ENCODE results near the gene PTPRM.

Gene PTPRM

DNA sequence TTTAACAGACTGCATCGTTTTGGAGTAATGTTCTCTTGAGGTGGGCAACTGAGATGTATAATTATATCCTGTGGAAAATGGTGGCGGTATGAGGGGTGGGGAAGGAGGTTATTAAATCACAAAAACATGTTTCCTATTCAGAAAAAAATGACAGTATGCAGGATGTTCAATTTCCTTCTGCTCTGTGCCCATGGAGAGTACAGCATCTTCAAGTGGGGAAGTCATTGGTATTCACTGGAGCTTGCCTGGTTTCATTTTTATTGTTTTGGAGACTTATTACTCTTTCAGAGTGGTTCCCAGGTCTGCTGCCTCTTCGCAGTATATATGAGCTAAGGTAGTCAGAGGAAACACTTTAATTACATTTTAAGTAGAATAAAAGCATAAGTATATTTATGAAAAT is 723.3 kb downstream of the PTPRM start:
- TF ChIP-seq, protein P1, sequence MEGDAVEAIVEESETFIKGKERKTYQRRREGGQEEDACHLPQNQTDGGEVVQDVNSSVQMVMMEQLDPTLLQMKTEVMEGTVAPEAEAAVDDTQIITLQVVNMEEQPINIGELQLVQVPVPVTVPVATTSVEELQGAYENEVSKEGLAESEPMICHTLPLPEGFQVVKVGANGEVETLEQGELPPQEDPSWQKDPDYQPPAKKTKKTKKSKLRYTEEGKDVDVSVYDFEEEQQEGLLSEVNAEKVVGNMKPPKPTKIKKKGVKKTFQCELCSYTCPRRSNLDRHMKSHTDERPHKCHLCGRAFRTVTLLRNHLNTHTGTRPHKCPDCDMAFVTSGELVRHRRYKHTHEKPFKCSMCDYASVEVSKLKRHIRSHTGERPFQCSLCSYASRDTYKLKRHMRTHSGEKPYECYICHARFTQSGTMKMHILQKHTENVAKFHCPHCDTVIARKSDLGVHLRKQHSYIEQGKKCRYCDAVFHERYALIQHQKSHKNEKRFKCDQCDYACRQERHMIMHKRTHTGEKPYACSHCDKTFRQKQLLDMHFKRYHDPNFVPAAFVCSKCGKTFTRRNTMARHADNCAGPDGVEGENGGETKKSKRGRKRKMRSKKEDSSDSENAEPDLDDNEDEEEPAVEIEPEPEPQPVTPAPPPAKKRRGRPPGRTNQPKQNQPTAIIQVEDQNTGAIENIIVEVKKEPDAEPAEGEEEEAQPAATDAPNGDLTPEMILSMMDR (conservative IDR thresholded peaks at IDR 0.05; ENCODE audit: low read depth, low read length): no peak
- H3K4me3 ChIP-seq (ENCODE audit: low read depth, low read length): no peak overlapping the region
- no peak for DNase-seq (ENCODE audit: low read depth)

DNA sequence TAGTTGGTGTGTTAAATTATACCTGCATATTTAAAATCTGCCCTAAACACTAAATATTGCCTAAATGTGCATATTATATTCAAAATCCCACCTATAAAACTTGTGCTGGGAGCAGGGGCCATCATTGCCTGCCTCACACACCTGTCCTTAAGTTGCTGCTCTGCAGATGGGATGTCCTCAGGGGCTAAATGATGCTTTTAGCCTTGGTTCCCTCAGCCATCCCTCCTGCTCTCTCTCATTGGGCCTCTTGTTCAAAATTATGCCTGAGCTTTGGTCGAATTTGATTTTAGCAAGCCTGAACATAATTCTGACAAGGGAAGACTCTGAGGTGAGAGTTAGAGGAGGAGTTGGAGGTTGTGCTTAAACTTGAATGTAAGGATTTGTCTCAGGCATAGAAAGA is 723.8 kb downstream of the PTPRM start:
- TF ChIP-seq, protein P1 (conservative IDR thresholded peaks at IDR 0.05; ENCODE audit: low read depth, low read length): no peak
- DNase-seq (ENCODE audit: low read depth): no peak

DNA sequence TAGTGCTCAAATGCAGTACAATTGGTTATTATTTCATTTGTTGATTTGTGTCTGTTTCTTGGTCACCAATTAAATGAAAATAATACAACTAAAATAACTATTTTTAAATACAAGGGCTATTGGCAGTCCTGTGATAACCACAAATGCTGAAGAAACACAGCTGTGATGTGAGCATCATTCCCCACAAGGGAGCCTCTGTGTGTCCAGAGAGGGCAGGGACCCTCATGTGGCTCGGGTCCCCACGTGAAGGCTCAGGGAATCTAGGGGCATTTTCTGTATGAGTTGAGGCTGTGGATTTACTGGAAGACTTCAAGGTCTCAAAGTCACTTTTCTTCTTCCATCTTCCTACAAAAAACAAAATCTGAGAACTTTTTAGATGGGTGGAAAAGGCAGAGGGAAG is 726.1 kb downstream of the PTPRM start:
- no peak for DNase-seq (ENCODE audit: low read depth)
- TF ChIP-seq, protein P1 (conservative IDR thresholded peaks at IDR 0.05; ENCODE audit: low read depth, low read length): no peak
- no peak overlapping the region for H3K4me3 ChIP-seq (ENCODE audit: low read depth, low read length)

More for the DNA sequence above, 723.8 kb downstream of the PTPRM start:
- H3K4me3 ChIP-seq (ENCODE audit: low read depth, low read length): no peak overlapping the region

DNA sequence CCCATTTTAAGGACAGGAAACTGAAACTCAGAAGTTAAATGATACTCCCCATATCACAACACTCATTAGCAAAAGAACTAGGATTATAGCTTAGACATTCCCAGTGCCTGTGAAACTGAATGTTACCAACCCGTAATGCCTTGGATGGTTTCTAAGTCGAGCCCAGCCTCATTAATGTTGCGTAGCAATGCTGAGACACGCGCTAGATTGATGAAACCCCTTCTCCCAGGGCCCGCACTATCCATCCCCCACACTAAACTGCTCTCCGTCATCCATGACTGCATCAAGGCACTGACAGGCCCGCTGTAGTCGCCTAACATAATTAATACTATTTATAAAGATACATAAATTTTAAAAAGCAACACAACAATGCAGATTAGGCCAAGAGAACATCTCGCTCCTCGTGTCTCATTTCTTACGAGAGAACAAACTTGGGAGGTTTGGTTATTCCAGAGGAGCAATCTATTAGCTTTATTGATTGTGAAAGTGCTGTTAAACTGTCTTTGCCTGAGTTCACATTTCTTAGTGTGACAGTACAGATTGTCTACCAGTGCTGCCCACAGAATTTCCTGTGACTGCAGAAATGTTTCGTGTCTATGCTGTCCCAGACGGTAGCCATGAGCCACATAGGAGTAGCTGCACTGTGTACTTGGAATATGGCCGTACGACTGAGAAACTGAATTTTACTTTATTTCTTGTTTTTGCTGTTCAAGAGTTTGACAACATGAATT is 729.9 kb downstream of the PTPRM start:
- no peak overlapping the region for H3K4me3 ChIP-seq (ENCODE audit: low read depth, low read length)
- TF ChIP-seq, protein P1 (conservative IDR thresholded peaks at IDR 0.05; ENCODE audit: low read depth, low read length): no peak
- DNase-seq (ENCODE audit: low read depth): no peak

DNA sequence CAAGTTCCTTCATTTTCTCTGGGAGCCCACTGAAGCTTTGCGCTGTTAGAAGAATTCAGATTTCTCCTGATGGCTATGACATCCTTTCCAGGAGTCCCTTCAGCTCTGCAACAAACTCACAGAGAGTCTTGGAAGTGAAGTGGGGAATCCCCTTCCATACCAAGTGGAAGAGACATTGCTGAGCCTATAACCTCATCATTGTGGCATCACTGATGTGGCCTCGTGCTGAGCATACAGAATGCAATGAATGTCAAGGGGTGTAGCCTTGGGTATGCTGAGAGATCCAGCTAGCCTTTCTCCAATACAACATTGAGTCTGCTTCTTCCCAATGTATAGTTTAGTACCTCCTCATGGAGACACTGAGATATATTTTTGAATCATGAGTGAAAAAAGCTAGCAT is 731.1 kb downstream of the PTPRM start:
- TF ChIP-seq, protein P1 (conservative IDR thresholded peaks at IDR 0.05; ENCODE audit: low read depth, low read length): no peak
- DNase-seq (ENCODE audit: low read depth): peak; percentile 45
- no peak overlapping the region for H3K4me3 ChIP-seq (ENCODE audit: low read depth, low read length)

DNA sequence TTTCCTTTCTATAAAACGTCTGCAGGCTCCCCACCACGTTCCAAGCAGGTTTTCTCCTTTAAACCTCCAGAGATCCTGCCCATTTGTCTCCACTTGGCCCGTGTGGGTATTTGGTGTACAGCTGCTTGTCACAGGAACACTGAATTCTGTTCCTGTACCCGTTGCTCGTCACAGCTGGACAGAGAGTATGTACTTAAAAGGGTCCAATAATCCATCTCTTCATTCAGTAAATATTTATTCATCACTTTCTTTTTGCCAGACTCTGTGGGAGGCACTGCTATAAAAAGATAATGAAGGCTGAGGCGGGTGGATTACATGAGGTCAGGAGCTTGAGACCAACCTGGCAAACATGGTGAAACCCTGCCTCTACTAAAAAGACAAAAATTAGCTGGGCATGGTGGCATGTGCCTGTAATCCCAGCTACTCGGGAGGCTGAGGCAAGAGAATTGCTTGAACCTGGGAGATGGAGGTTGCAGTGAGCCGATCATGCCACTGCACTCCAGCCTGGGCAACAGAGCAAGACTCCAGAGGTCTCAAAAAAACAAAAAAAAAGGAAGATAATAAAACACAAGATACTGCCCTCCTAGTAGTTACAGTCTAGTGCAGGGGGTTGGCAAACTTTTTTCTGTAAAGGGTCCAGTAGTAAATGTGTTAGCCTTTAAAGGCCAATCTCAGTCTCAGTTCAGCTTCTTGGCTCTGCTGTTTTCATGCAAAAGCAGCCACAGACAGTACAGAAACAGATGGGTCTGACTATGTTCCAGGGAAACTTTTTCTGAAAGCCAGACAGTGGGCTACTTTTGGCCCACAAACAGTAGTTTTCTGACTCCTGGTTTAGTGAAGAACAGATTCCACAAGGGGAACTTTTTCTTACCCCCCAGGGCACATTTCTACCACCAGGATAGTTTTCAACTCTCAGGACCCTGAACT is 732.2 kb downstream of the PTPRM start:
- TF ChIP-seq, protein P1 (conservative IDR thresholded peaks at IDR 0.05; ENCODE audit: low read depth, low read length): no peak
- no peak overlapping the region for H3K4me3 ChIP-seq (ENCODE audit: low read depth, low read length)
- no peak for DNase-seq (ENCODE audit: low read depth)

Data from choroid plexus epithelial cell (primary cell).